ENCODE measurements around the gene PCGF1. TPM values are rescaled to one million over a fixed set of nuclear protein-coding genes. Genes with fewer than 3 reads are reported as not detected.
A peak's percentile ranks its signal among the peaks of the same experiment; 100 is the strongest.

The PCGF1 gene
- total and polyA plus RNA-seq, 2 of the 8 experiments (the other 6 are each of a cell fraction or from before 2014, with no cell fraction given) = 10.0 to 23.7 TPM

- Histone ChIP-seq H4K5ac (ENCODE audit: insufficient read length, low read depth, low read length) (no peak overlapping the region), H3K14ac (ENCODE audit: insufficient read length) (no peak overlapping the region), H2AFZ (ENCODE audit: low read length) (peak overlapping the region; percentile 36; the same call in 1 of the 2 replicates), H2BK20ac (ENCODE audit: low read length) (no peak overlapping the region), H2AK5ac (ENCODE audit: low read depth, low read length) (no peak overlapping the region), H3K4me3 (ENCODE audit: extremely low read depth in 1 of 4, insufficient read depth in 2 of 4, low read depth in 3 of 4, low read length in 4 of 4) (peak overlapping the region; percentile 62 to 90 (median 71)), H3K23me2 (ENCODE audit: low read depth, low read length) (peaks cover 15% of the 10 kb centered on the region), H3K27me3 (replicated peaks in 1 of 4; ENCODE audit: control insufficient read depth in 3 of 4, extremely low read depth in 1 of 4, insufficient read depth in 3 of 4, low read length in 3 of 4) (peaks cover 4 to 59% (median 28%) of the 10 kb centered on the region in 4 experiments), H2BK120ac (replicated peaks; ENCODE audit: low read depth, low read length) (no peak overlapping the region), H2BK12ac (ENCODE audit: low read depth, low read length) (no peak overlapping the region), H4K91ac (replicated peaks; ENCODE audit: insufficient read length, low read length) (no peak overlapping the region), H3K56ac (replicated peaks; ENCODE audit: insufficient read length, low read depth, low read length) (no peak overlapping the region), H3K79me1 (ENCODE audit: low read depth, low read length) (no peaks in the 10 kb centered on the region; the same call in 1 of the 2 replicates), H3K4ac (replicated peaks; ENCODE audit: insufficient read length, low read depth, low read length) (no peak overlapping the region), H3K23ac (ENCODE audit: insufficient read length) (no peak overlapping the region), H3K4me1 (replicated peaks in 1 of 4; ENCODE audit: control insufficient read depth in 3 of 4, insufficient read depth in 4 of 4, low read length in 3 of 4) (peaks cover 5 to 17% (median 7%) of the 10 kb centered on the region in 4 experiments), H2BK5ac (ENCODE audit: low read depth, low read length) (no peak overlapping the region), H3K27ac (ENCODE audit: low read depth, low read length) (no peak overlapping the region), H3K18ac (ENCODE audit: extremely low read depth, low read length) (no peak overlapping the region), H3K36me3 (ENCODE audit: control insufficient read depth in 2 of 4, insufficient read depth in 4 of 4, low read length in 3 of 4) (0 out of 8 replicates have a peak, but pooled peaks cover 0 to 3% (median 0%) of the 10 kb centered on the region in 4 experiments), H3K4me2 (ENCODE audit: insufficient read depth in 1 of 2, low read depth in 2 of 2, low read length in 2 of 2) (peak overlapping the region; percentile 77 to 84), H3K79me2 (ENCODE audit: control insufficient read depth in 1 of 2, insufficient read depth in 2 of 2, low read length in 2 of 2) (no peaks in the 10 kb centered on the region), H3K9me3 (ENCODE audit: insufficient read depth in 2 of 2, low read depth in 1 of 2, low read length in 1 of 2) (no peaks in the 10 kb centered on the region), H4K20me1 (replicated peaks in 1 of 2; ENCODE audit: control insufficient read depth in 1 of 2, insufficient read depth in 2 of 2, low read length in 2 of 2) (peaks cover 3 to 5% of the 10 kb centered on the region in 2 experiments), H3K9ac (replicated peaks in 1 of 4; ENCODE audit: extremely low read depth in 1 of 4, low read depth in 3 of 4, low read length in 3 of 4) (peak overlapping the region in 3 of 4 experiments; percentile 65 to 89 (median 74)), H2BK15ac (ENCODE audit: low read length) (no peak overlapping the region), H4K8ac (ENCODE audit: extremely low read depth, insufficient read depth, low read length) (peak overlapping the region; percentile 96)
- ChIA-PET CTCF (ENCODE audit: partially characterized antibody) (interaction anchor here (1.1 to 2.0 kb wide), 4 partner anchors 8 to 40 kb away, joined by 3 to 6 read pairs (median 4); no protein-coding TSS in a partner anchor), POLR2A (ENCODE audit: partially characterized antibody) (interaction anchor here (1.1 to 2.9 kb wide), 5 partner anchors 10 to 49 kb away, joined by 4 to 17 read pairs (median 8); partner anchors contain the start of genes AUP1, HTRA2 and LBX2)
- WGBS, 2 experiments (ENCODE audit: extremely low coverage in 1 of 2, insufficient coverage in 1 of 2, insufficient read length in 1 of 2, insufficient replicate concordance in 2 of 2, low coverage in 1 of 2, low lambda C conversion rate in 2 of 2, missing lambda C conversion rate in 1 of 2) = 8% methylated on average over 26 of the region's 26 CpGs; no CpG with 5 or more reads in 1 of the 2 experiments
- TF ChIP-seq SRF (IDR thresholded peaks at IDR 0.05; ENCODE audit: low read depth, low read length) (no peak), SP2 (IDR thresholded peaks at IDR 0.05; ENCODE audit: low read length) (no peak), MAX (IDR thresholded peaks at IDR 0.05) (no peak), POLR2A (IDR thresholded peaks at IDR 0.05; ENCODE audit: control extremely low read depth in 1 of 2, low read depth in 2 of 2, low read length in 2 of 2) (no peak), SP1 (IDR thresholded peaks at IDR 0.05; ENCODE audit: low read depth, low read length) (0 out of 2 replicates have a peak, but pooled peaks have one; percentile 9), RBBP5 (IDR thresholded peaks at IDR 0.05; ENCODE audit: borderline replicate concordance, low read depth, low read length) (peak; percentile 10; the same call in 1 of the 2 replicates), CHD1 (IDR thresholded peaks at IDR 0.05; ENCODE audit: low read depth, low read length) (no peak), EZH2 (IDR thresholded peaks at IDR 0.05; ENCODE audit: low read depth, low read length, severe bottlenecking) (peak; percentile 55), CHD2 (IDR thresholded peaks at IDR 0.05; ENCODE audit: low read length) (no peak), JUND (IDR thresholded peaks at IDR 0.05; ENCODE audit: low read length) (no peak), RXRA (IDR thresholded peaks at IDR 0.05; ENCODE audit: insufficient read depth, low read depth, low read length) (no peak)
- no peak for FAIRE-seq
- no peak for DNase-seq (ENCODE audit: low read depth in 1 of 2, low spot score in 2 of 2)
These were observed 40.9 kb upstream of the PCGF1 start for GRCh38 chr2:74548285-74548899.
